ENCODE results near the gene PET100.

The PET100 gene

GRCh38 chr19:7622933-7623685 lies 6.5 kb upstream of the PET100 start:
- 0 out of 2 replicates have a peak overlapping the region, but pooled peaks have one; percentile 99 for H3K27ac ChIP-seq
- no peak for TF ChIP-seq CTCF (conservative IDR thresholded peaks at IDR 0.05)

- no peak overlapping the region for H3K27ac ChIP-seq
- no peak for TF ChIP-seq CTCF (conservative IDR thresholded peaks at IDR 0.05)
Measured at GRCh38 chr19:7623725-7624603, 5.6 kb upstream of the PET100 start.

GRCh38 chr19:7624810-7625209 lies 4.8 kb upstream of the PET100 start:
- no peak overlapping the region for H3K27ac ChIP-seq
- TF ChIP-seq CTCF (conservative IDR thresholded peaks at IDR 0.05), result no peak

- TF ChIP-seq CTCF (conservative IDR thresholded peaks at IDR 0.05), result no peak
- no peak overlapping the region for H3K27ac ChIP-seq
Measured at GRCh38 chr19:7625763-7626372, 3.7 kb upstream of the PET100 start.

GRCh38 chr19:7627166-7627565 lies 2.4 kb upstream of the PET100 start:
- no peak for TF ChIP-seq CTCF (conservative IDR thresholded peaks at IDR 0.05)
- no peak overlapping the region for H3K27ac ChIP-seq

GRCh38 chr19:7628589-7629311 lies 843 bp upstream of the PET100 start:
- peak overlapping the region; percentile 66; the same call in 1 of the 2 replicates for H3K27ac ChIP-seq
- no peak for TF ChIP-seq CTCF (conservative IDR thresholded peaks at IDR 0.05)
